K562 treated with DMSO at 1 percent for 12 hours (cell line): Measurements from ENCODE around the gene CYP4F2. TPM values are rescaled to one million over a fixed set of nuclear protein-coding genes. Genes with fewer than 3 reads are reported as not detected.

Source experiments
- total RNA-seq: library from RNA; unstranded; fragments of 300-600 nt; gene quantifications from 2 replicates; pipeline ENCODE4 v1.2.3, GENCODE V29; 2022; ENCODE audit not compliant: insufficient read depth

Gene CYP4F2, protein sequence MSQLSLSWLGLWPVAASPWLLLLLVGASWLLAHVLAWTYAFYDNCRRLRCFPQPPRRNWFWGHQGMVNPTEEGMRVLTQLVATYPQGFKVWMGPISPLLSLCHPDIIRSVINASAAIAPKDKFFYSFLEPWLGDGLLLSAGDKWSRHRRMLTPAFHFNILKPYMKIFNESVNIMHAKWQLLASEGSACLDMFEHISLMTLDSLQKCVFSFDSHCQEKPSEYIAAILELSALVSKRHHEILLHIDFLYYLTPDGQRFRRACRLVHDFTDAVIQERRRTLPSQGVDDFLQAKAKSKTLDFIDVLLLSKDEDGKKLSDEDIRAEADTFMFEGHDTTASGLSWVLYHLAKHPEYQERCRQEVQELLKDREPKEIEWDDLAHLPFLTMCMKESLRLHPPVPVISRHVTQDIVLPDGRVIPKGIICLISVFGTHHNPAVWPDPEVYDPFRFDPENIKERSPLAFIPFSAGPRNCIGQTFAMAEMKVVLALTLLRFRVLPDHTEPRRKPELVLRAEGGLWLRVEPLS
- not detected in 2 replicates for total RNA-seq

DNA sequence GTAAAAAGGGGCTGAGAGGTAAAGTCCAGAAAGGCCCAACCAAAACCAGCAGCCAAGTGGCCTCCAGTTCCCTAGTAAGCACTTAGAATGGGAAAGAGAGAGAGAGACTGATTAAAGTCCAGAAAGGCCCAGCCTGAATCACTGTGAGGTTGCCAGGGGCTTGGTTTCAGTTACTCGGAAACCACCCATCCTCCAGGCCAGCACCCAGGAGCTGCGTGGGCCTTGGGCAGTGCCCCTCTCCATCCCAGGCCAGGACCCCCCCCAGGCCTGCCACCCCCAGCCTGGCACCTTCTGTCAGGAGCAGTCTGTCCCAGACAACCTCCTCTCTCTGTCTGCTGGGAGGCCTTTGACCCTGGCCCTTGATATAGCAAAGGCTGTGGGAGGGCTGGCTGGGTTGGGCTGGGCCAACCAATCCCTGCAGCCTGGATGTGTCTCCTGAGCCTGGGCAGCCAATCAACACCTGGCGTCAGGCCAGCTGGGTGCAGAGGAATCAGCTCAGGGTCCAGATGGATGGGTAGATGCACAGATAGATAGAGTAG lies at the start of gene CYP4F2:
TSS of gene CYP4F2 (minus strand) at position 337 of the 539 bp plus-strand sequence. CDS start 463 bp downstream, outside the sequence.

GRCh38 chr19:15934332-15935078 lies 36.6 kb upstream of the CYP4F2 start, which contains the start of gene CYP4F11:
Gene CYP4F11, minus strand, starts transcription at chr19:15934529. Its CDS starts 121 bp downstream, at chr19:15934408.

Other genes starting within 250 kb of the CYP4F2 start
- not detected in 2 replicates for gene CYP4F12, start 225.0 kb downstream of the CYP4F2 start, total RNA-seq
- not detected in 2 replicates for gene OR10H2, start 170.1 kb downstream of the CYP4F2 start, total RNA-seq
- not detected in 2 replicates for gene OR10H3, start 160.1 kb downstream of the CYP4F2 start, total RNA-seq
- not detected in 2 replicates for gene OR10H5, start 110.4 kb downstream of the CYP4F2 start, total RNA-seq
- not detected in 2 replicates for gene OR10H1, start 82.4 kb downstream of the CYP4F2 start, total RNA-seq
- gene CYP4F11, start 36.5 kb upstream of the CYP4F2 start, total RNA-seq: not detected in 2 replicates
- not detected in 2 replicates for gene OR10H4, start 50.9 kb upstream of the CYP4F2 start, total RNA-seq
- 76.6 and 158 TPM in 2 replicates for gene TPM4, start 178.4 kb upstream of the CYP4F2 start, total RNA-seq
- gene RAB8A, start 213.8 kb upstream of the CYP4F2 start, total RNA-seq: 13.7 and 36.2 TPM in 2 replicates
- 0.47 TPM in 1 of 2 replicates, not detected in the other for gene HSH2D, start 245.6 kb upstream of the CYP4F2 start, total RNA-seq